Measurements from ENCODE around the gene NEURL1B. TPM values are rescaled to one million over a fixed set of nuclear protein-coding genes. Genes with fewer than 3 reads are reported as not detected.

Gene NEURL1B
- polyA plus RNA-seq, 1 of the 3 experiments (the other 2 are of a cell fraction), result 2.8 TPM

DNA sequence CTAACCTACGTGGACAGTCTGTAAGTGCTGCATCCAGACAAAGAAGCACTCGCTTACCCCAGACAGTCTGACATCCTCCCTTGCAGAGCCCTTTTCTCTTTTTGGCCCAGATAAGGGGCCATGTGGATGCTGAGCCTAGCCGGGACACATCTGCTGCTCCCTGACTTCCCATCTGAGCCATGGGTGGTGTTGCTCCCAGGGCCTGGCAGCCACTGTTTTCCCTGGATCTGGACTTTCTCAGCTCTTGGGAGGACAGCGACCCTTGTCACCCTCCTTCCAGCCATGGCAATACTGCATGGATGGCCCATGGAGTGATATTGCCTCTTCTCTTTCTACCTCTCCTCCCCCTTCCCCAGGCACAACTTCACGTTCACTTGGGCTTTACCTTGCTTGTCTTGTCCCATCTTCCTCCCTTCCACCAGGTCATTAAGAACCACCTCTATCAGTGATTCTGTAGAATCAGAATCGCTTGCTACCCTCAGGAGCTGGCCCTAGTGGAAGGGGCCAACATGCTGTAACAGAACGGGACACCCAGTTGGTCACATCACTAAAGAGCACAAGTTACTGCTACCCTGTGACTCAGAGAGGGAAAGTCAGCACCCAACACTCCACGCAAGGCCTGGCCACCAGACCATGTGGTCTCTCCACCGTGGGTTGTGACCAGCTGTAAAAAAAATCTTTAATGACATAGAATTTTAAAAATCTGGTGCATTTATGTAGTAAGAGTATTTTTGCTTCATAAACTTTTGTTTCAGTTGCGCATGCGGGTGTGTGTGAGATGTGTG, 4.4 kb downstream of the NEURL1B start:
- POLR2A ChIA-PET, result no interaction called here
- Histone ChIP-seq H3K79me2 (ENCODE audit: insufficient read depth) (peaks cover 13% of the 10 kb centered on the region; the same call in 1 of the 2 replicates), H3K9me2 (no peaks in the 10 kb centered on the region), H3K27me3 (ENCODE audit: insufficient read depth) (no peaks in the 10 kb centered on the region), H3F3A (replicated peaks; ENCODE audit: insufficient read depth) (peaks cover 4% of the 10 kb centered on the region), H3K27ac (ENCODE audit: low read depth in 2 of 2, low read length in 1 of 2) (peak overlapping the region in 1 of 2 experiments; percentile 22; a peak in 1 of 4 replicates), H2AFZ (ENCODE audit: low read depth) (no peak overlapping the region), H3K9ac (no peak overlapping the region), H3K4me1 (ENCODE audit: control insufficient read depth in 1 of 2, insufficient read depth in 2 of 2, low read depth in 1 of 2, low read length in 1 of 2) (peaks cover 3 to 35% of the 10 kb centered on the region in 2 experiments; a peak in 2 of 4 replicates), H4K20me1 (ENCODE audit: insufficient read depth) (0 out of 2 replicates have a peak, but pooled peaks cover 3% of the 10 kb centered on the region), H3K36me3 (replicated peaks in 1 of 2; ENCODE audit: control insufficient read depth in 1 of 2, insufficient read depth in 2 of 2, low read length in 1 of 2) (no peaks in the 10 kb centered on the region), H3K4me3 (ENCODE audit: low read depth in 2 of 2, low read length in 1 of 2) (no peak overlapping the region), H3K4me2 (no peak overlapping the region), H3K9me3 (no peaks in the 10 kb centered on the region)
- TF ChIP-seq FOXJ3 (CRISPR knock-in tag; IDR thresholded peaks at IDR 0.05) (no peak), FOSL2 (IDR thresholded peaks at IDR 0.05; ENCODE audit: borderline replicate concordance, low read depth) (no peak), GATA2 (CRISPR knock-in tag; IDR thresholded peaks at IDR 0.05) (no peak), RCOR1 (IDR thresholded peaks at IDR 0.05; ENCODE audit: low read length) (peak; percentile 19; the same call in 1 of the 2 replicates), IRF3 (IDR thresholded peaks at IDR 0.05; ENCODE audit: low read depth, low read length) (no peak), RAD21 (IDR thresholded peaks at IDR 0.05; ENCODE audit: low read length) (no peak; the same call in 1 of the 2 replicates), EP300 (IDR thresholded peaks at IDR 0.05; ENCODE audit: borderline replicate concordance in 1 of 2, low read depth in 1 of 2, low read length in 1 of 2) (0 out of 4 replicates have a peak, but pooled peaks of 1 of the 2 experiments have one; percentile 23), JUND (IDR thresholded peaks at IDR 0.05) (no peak), MXI1 (IDR thresholded peaks at IDR 0.05; ENCODE audit: low read depth, low read length) (peak; percentile 40; the same call in 1 of the 2 replicates)
- peak; percentile 71 for DNase-seq
- WGBS (ENCODE audit: low lambda C conversion rate), result 95% methylated on average over 10 of the region's 11 CpGs
- CTCF ChIA-PET, result interaction anchor here (1.1 to 6.7 kb wide), 3 partner anchors 51 to 162 kb away, joined by 3 to 71 read pairs (median 3); no protein-coding TSS in a partner anchor

- peaks cover 0 to 29% of the 10 kb centered on the region in 2 experiments; a peak in 1 of 4 replicates for H3K4me1 ChIP-seq (ENCODE audit: control insufficient read depth in 1 of 2, insufficient read depth in 2 of 2, low read depth in 1 of 2, low read length in 1 of 2)
- H3K4me3 ChIP-seq (ENCODE audit: low read depth in 2 of 2, low read length in 1 of 2), result no peak overlapping the region
- 86% methylated on average over 10 of the region's 10 CpGs for WGBS (ENCODE audit: low lambda C conversion rate)
- CTCF ChIA-PET, result interaction anchor here (1.4 to 1.5 kb wide), 2 partner anchors 46 to 164 kb away, joined by 3 read pairs; no protein-coding TSS in a partner anchor
- peaks cover 13% of the 10 kb centered on the region; the same call in 1 of the 2 replicates for H3K79me2 ChIP-seq (ENCODE audit: insufficient read depth)
- H2AFZ ChIP-seq (ENCODE audit: low read depth), result no peak overlapping the region
- H3K27ac ChIP-seq (ENCODE audit: low read depth in 2 of 2, low read length in 1 of 2), result no peak overlapping the region
- H3K9ac ChIP-seq, result no peak overlapping the region
- H3K9me2 ChIP-seq, result no peaks in the 10 kb centered on the region
- H3K4me2 ChIP-seq, result no peak overlapping the region
- peaks cover 4% of the 10 kb centered on the region for H3F3A ChIP-seq (replicated peaks; ENCODE audit: insufficient read depth)
- no peaks in the 10 kb centered on the region for H3K27me3 ChIP-seq (ENCODE audit: insufficient read depth)
- TF ChIP-seq FOSL2 (IDR thresholded peaks at IDR 0.05; ENCODE audit: borderline replicate concordance, low read depth) (no peak), RAD21 (IDR thresholded peaks at IDR 0.05; ENCODE audit: low read length) (no peak), USF1 (IDR thresholded peaks at IDR 0.05; ENCODE audit: borderline replicate concordance, low read depth) (no peak)
- POLR2A ChIA-PET, result no interaction called here
- no peaks in the 10 kb centered on the region for H3K9me3 ChIP-seq
- H4K20me1 ChIP-seq (ENCODE audit: insufficient read depth), result 0 out of 2 replicates have a peak, but pooled peaks cover 3% of the 10 kb centered on the region
- DNase-seq, result no peak
- H3K36me3 ChIP-seq (replicated peaks in 1 of 2; ENCODE audit: control insufficient read depth in 1 of 2, insufficient read depth in 2 of 2, low read length in 1 of 2), result no peaks in the 10 kb centered on the region
Measured at GRCh38 chr5:172646716-172647285, 5.7 kb downstream of the NEURL1B start.
